IMR-90 (cell line): ENCODE results near the gene LRG1. TPM values are rescaled to one million over a fixed set of nuclear protein-coding genes. Genes with fewer than 3 reads are reported as not detected.

Experiments used
- ATAC-seq: fragments of 200-7000 bp; cut with Tn5 transposase; 2 replicates; pipeline ENCODE4 v1.9.1; 2020; ENCODE audit warnings: low read depth, mild to moderate bottlenecking, moderate library complexity
- BruUV-seq: library from RNA; stranded (reverse); fragments of 400-500 nt; replicated peaks from 2 replicates; lab custom pipeline; 2021; lab: Mats Ljungman, UMichigan
- CTCF ChIA-PET: fragments of 300-600 bp; formaldehyde crosslinking; extraction: SDS; loops from one replicate; lab custom pipeline; 2021; ENCODE audit warnings: antibody characterized with exemption; lab: Yijun Ruan, JAX
- POLR2A ChIA-PET: fragments of 300-600 bp; sonication (Branson Sonifier 250); formaldehyde crosslinking; loops from one replicate; lab custom pipeline; 2022; ENCODE audit warnings: antibody characterized with exemption; ENCODE audit not compliant: unreplicated experiment; lab: Charles Lee
- DNase-seq: peaks from one replicate; pipeline ENCODE4 v3.0.0; 2013
- H2AFZ ChIP-seq: replicated peaks from 2 replicates; pipeline ENCODE3; 2013; ENCODE audit warnings: low read length, mild to moderate bottlenecking; ENCODE audit not compliant: poor library complexity
- H2AK5ac ChIP-seq: 2 replicates; pipeline ENCODE4 v1.6.1; 2013; ENCODE audit warnings: low read depth, low read length, inconsistent platforms
- H2AK9ac ChIP-seq: replicated peaks from 2 replicates; pipeline ENCODE3; 2013; ENCODE audit warnings: mild to moderate bottlenecking, low read depth, low read length, moderate library complexity; ENCODE audit not compliant: poor library complexity
- H2BK120ac ChIP-seq: 2 replicates; pipeline ENCODE4 v1.6.1; 2013; ENCODE audit warnings: low read depth, low read length, inconsistent platforms
- H2BK15ac ChIP-seq: 3 replicates; pipeline ENCODE4 v1.6.1; 2013; ENCODE audit warnings: low read depth, low read length, inconsistent platforms
- H2BK20ac ChIP-seq: 2 replicates; pipeline ENCODE4 v1.6.1; 2013; ENCODE audit warnings: low read depth, mild to moderate bottlenecking, inconsistent platforms, low read length, moderate library complexity
- H2BK5ac ChIP-seq: 2 replicates; pipeline ENCODE4 v1.6.1; 2013; ENCODE audit warnings: mild to moderate bottlenecking, low read depth, low read length, inconsistent platforms; ENCODE audit not compliant: poor library complexity, severe bottlenecking
- H3K14ac ChIP-seq: replicated peaks from 2 replicates; pipeline ENCODE4 v1.6.1; 2013; ENCODE audit warnings: low read depth, low read length, inconsistent platforms
- H3K18ac ChIP-seq: 2 replicates; pipeline ENCODE4 v1.6.1; 2013; ENCODE audit warnings: low read depth, low read length, control low read depth
- H3K23ac ChIP-seq: 2 replicates; pipeline ENCODE4 v1.6.1; 2013; ENCODE audit warnings: low read depth, low read length, inconsistent platforms
- H3K27ac ChIP-seq: 2 replicates; pipeline ENCODE4 v1.5.1; 2013; ENCODE audit warnings: mild to moderate bottlenecking, control low read depth, low read length; ENCODE audit not compliant: insufficient read depth
- H3K27me3 ChIP-seq: 2 replicates; pipeline ENCODE4 v1.6.1; 2013; ENCODE audit warnings: low read length; ENCODE audit not compliant: control insufficient read depth, insufficient read depth
- H3K36me3 ChIP-seq: 2 replicates; pipeline ENCODE4 v1.6.1; 2013; ENCODE audit warnings: low read length, mixed read lengths; ENCODE audit not compliant: control insufficient read depth, insufficient read depth
- H3K4ac ChIP-seq: 2 replicates; pipeline ENCODE4 v1.6.1; 2013; ENCODE audit warnings: low read depth, low read length, inconsistent platforms
- H3K4me1 ChIP-seq: 2 replicates; pipeline ENCODE4 v1.6.1; 2013; ENCODE audit warnings: low read length, mixed read lengths; ENCODE audit not compliant: control insufficient read depth, insufficient read depth
- H3K4me2 ChIP-seq: 2 replicates; pipeline ENCODE4 v1.6.1; 2013; ENCODE audit warnings: low read depth, mild to moderate bottlenecking, control low read depth, low read length, moderate library complexity
- H3K4me3 ChIP-seq: 2 replicates; pipeline ENCODE4 v1.5.1; 2013; ENCODE audit warnings: low read depth, mild to moderate bottlenecking, control low read depth, low read length, moderate library complexity; ENCODE audit not compliant: insufficient read depth
- H3K56ac ChIP-seq: 2 replicates; pipeline ENCODE4 v1.6.1; 2013; ENCODE audit warnings: low read length, inconsistent platforms; ENCODE audit not compliant: insufficient read depth; ENCODE audit errors: extremely low read depth
- H3K79me1 ChIP-seq, 2 experiments: 2 replicates each; pipeline ENCODE4 v1.6.1; 2013; ENCODE audit warnings: low read length in 2 of 2, inconsistent platforms in 1 of 2, low read depth in 1 of 2
- H3K9ac ChIP-seq: 2 replicates; pipeline ENCODE4 v1.6.1; 2013; ENCODE audit warnings: low read depth, low read length, control low read depth
- H3K9me1 ChIP-seq: 2 replicates; pipeline ENCODE4 v1.6.1; 2013; ENCODE audit warnings: low read length, inconsistent platforms; ENCODE audit not compliant: insufficient read depth
- H3K9me3 ChIP-seq: 2 replicates; pipeline ENCODE4 v1.6.1; 2013; ENCODE audit warnings: low read length; ENCODE audit not compliant: control insufficient read depth, insufficient read depth
- H4K20me1 ChIP-seq: 2 replicates; pipeline ENCODE4 v1.6.1; 2013; ENCODE audit warnings: low read length, inconsistent platforms; ENCODE audit not compliant: insufficient read depth
- H4K5ac ChIP-seq: 2 replicates; pipeline ENCODE4 v1.6.1; 2013; ENCODE audit warnings: mild to moderate bottlenecking, low read depth, low read length, control low read depth
- H4K8ac ChIP-seq, 2 experiments: 2 replicates each; pipeline ENCODE4 v1.6.1; 2013; ENCODE audit warnings: low read depth in 2 of 2, low read length in 2 of 2, control low read depth in 1 of 2, inconsistent platforms in 1 of 2
- H4K91ac ChIP-seq: 2 replicates; pipeline ENCODE4 v1.6.1; 2013; ENCODE audit warnings: low read depth, low read length, inconsistent platforms; ENCODE audit not compliant: insufficient read depth
- CHD1 ChIP-seq: IDR thresholded peaks from 2 replicates; pipeline ENCODE4 v1.6.1; 2012; ENCODE audit warnings: low read depth, low read length, improper control_type of control experiment
- MAFK ChIP-seq: IDR thresholded peaks from 2 replicates; pipeline ENCODE4 v1.6.1; 2012; ENCODE audit warnings: low read depth, low read length, improper control_type of control experiment
- MXI1 ChIP-seq: IDR thresholded peaks from 2 replicates; pipeline ENCODE4 v1.6.1; 2012; ENCODE audit warnings: low read depth, mild to moderate bottlenecking, low read length, moderate library complexity, borderline replicate concordance
- NFE2L2 ChIP-seq: fragments of 150-350 bp; IDR thresholded peaks from 2 replicates; pipeline ENCODE4 v1.6.1; 2016; ENCODE audit warnings: low read depth, mild to moderate bottlenecking, low read length
- RAD21 ChIP-seq: IDR thresholded peaks from 2 replicates; pipeline ENCODE4 v1.6.1; 2012; ENCODE audit warnings: low read length, improper control_type of control experiment
- RCOR1 ChIP-seq: IDR thresholded peaks from 2 replicates; pipeline ENCODE4 v1.6.1; 2012; ENCODE audit warnings: mild to moderate bottlenecking, low read length, improper control_type of control experiment; ENCODE audit not compliant: insufficient replicate concordance
- SMC3 ChIP-seq: fragments of 150-350 bp; IDR thresholded peaks from 2 replicates; pipeline ENCODE4 v1.6.1; 2016; ENCODE audit warnings: low read depth, mild to moderate bottlenecking, antibody characterized with exemption, low read length, moderate library complexity
- WGBS, 2 experiments: methylation state at CpG; one replicate each; pipeline versions ENCODE4 v1.1.5 to v1.1.7; 2013; ENCODE audit warnings: missing lambda C conversion rate in 2 of 2; ENCODE audit not compliant: insufficient read length in 1 of 2; ENCODE audit errors: extremely low coverage in 2 of 2; 5-methylcytosine and 5-hydroxymethylcytosine counted together
- dilution Hi-C: fragments of 300-500 bp; cut with HindIII; formaldehyde crosslinking; loops from one replicate; pipeline ENCODE4 v1.14.3; 2018; ENCODE audit warnings: low sequenced_read_pairs; ENCODE audit not compliant: unreplicated experiment
- in situ Hi-C: fragments of 300-500 bp; cut with MboI; formaldehyde crosslinking; loops from 3 replicates; pipeline ENCODE4 v1.14.3; 2019; ENCODE audit warnings: low sequenced_read_pairs, inconsistent platforms, mixed read lengths
- intact Hi-C: fragments of 100-400 bp; cut with micrococcal nuclease; formaldehyde crosslinking; loops from 2 replicates; pipeline ENCODE4 v1.10.0; 2022
- polyA plus RNA-seq, 3 experiments: library from polyadenylated mRNA; depleted of rRNA; stranded (reverse); fragments of >200 nt; gene quantifications; 2 replicates each; pipeline ENCODE4 v1.2.3, GENCODE V29; 2012; ENCODE audit warnings: low replicate concordance in 1 of 3
- total RNA-seq: library from RNA; depleted of rRNA; stranded (reverse); fragments of >200 nt; gene quantifications from 2 replicates; pipeline ENCODE4 v1.2.3, GENCODE V29; 2012
- TF ChIP-seq, protein P1 (sequence below): fragments of 150-350 bp; IDR thresholded peaks from 2 replicates; pipeline ENCODE4 v1.6.1; 2017; ENCODE audit warnings: mild to moderate bottlenecking, antibody characterized with exemption, low read length, low read depth
- TF ChIP-seq, protein P2 (sequence below): fragments of 150-350 bp; IDR thresholded peaks from 2 replicates; pipeline ENCODE4 v1.6.1; 2016; ENCODE audit warnings: low read depth, mild to moderate bottlenecking, low read length, moderate library complexity, borderline replicate concordance

Gene LRG1
- total and polyA plus RNA-seq, 2 of the 4 experiments (the other 2 are of a cell fraction) = not detected

DNA sequence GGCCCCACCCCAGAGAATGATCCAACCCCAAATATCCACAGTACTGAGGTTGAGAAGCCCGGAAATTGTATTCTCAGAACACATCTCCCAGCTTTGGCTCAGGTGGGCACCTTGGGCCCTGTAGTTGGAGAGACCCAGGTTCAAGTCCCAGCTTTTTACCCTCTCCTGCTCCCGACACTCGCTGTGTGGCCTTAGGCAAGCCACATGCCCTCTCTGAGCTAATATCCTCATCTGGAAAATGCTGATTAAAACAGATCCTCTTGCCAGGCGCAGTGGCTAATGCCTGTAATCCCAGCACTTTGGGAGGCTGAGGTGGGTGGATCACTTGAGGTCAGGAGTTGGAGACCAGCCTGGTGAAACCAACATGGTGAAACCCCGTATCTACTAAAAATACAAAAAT is 24.1 kb downstream of the LRG1 start:
- H3K9ac ChIP-seq = no peak overlapping the region
- H3K4me1 ChIP-seq = peaks cover 9% of the 10 kb centered on the region
- ATAC-seq (no peak), DNase-seq (no peak)
- H3K18ac ChIP-seq = no peak overlapping the region
- no peak overlapping the region for H4K8ac ChIP-seq
- POLR2A ChIA-PET = no interaction called here
- no peak overlapping the region for H2AFZ ChIP-seq
- in situ Hi-C loops (no loop called here), intact Hi-C loops (no loop called here), dilution Hi-C loops (no loop called here)
- H3K14ac ChIP-seq = no peak overlapping the region
- no peaks in the 10 kb centered on the region for H3K9me1 ChIP-seq
- CTCF ChIA-PET = no interaction called here
- H3K4ac ChIP-seq = no peak overlapping the region
- no peak overlapping the region for H2BK20ac ChIP-seq
- no peak overlapping the region for H3K4me3 ChIP-seq
- BruUV-seq = no TSS peak
- H3K79me1 ChIP-seq = no peaks in the 10 kb centered on the region
- H2AK5ac ChIP-seq = no peak overlapping the region
- H2AK9ac ChIP-seq = no peak overlapping the region
- no peaks in the 10 kb centered on the region for H3K36me3 ChIP-seq
- no peak overlapping the region for H2BK15ac ChIP-seq
- no peak overlapping the region for H4K5ac ChIP-seq
- no peak overlapping the region for H3K56ac ChIP-seq
- peaks cover 7% of the 10 kb centered on the region for H3K27me3 ChIP-seq
- no peaks in the 10 kb centered on the region for H3K9me3 ChIP-seq
- TF ChIP-seq SMC3 (no peak), RAD21 (no peak), RCOR1 (no peak), MXI1 (no peak), CHD1 (no peak), MAFK (no peak), NFE2L2 (no peak)
- TF ChIP-seq, protein P1, sequence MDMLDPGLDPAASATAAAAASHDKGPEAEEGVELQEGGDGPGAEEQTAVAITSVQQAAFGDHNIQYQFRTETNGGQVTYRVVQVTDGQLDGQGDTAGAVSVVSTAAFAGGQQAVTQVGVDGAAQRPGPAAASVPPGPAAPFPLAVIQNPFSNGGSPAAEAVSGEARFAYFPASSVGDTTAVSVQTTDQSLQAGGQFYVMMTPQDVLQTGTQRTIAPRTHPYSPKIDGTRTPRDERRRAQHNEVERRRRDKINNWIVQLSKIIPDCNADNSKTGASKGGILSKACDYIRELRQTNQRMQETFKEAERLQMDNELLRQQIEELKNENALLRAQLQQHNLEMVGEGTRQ = no peak
- TF ChIP-seq, protein P2, sequence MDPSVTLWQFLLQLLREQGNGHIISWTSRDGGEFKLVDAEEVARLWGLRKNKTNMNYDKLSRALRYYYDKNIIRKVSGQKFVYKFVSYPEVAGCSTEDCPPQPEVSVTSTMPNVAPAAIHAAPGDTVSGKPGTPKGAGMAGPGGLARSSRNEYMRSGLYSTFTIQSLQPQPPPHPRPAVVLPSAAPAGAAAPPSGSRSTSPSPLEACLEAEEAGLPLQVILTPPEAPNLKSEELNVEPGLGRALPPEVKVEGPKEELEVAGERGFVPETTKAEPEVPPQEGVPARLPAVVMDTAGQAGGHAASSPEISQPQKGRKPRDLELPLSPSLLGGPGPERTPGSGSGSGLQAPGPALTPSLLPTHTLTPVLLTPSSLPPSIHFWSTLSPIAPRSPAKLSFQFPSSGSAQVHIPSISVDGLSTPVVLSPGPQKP = no peak
- H3K27ac ChIP-seq = no peak overlapping the region
- H3K23ac ChIP-seq = no peak overlapping the region
- WGBS, 2 experiments = no CpG with 5 or more reads among the region's 5 CpGs
- H4K20me1 ChIP-seq = no peaks in the 10 kb centered on the region
- no peak overlapping the region for H2BK120ac ChIP-seq
- H4K91ac ChIP-seq = no peak overlapping the region
- H2BK5ac ChIP-seq = no peak overlapping the region
- no peak overlapping the region for H3K4me2 ChIP-seq
